Activated gamma-delta T cell (primary cell): Measurements from ENCODE around the gene PDGFD.

Experiments
- DNase-seq: peaks from one replicate; lab custom pipeline; 2025; lab: John Stamatoyannopoulos, UW

The PDGFD gene

DNA sequence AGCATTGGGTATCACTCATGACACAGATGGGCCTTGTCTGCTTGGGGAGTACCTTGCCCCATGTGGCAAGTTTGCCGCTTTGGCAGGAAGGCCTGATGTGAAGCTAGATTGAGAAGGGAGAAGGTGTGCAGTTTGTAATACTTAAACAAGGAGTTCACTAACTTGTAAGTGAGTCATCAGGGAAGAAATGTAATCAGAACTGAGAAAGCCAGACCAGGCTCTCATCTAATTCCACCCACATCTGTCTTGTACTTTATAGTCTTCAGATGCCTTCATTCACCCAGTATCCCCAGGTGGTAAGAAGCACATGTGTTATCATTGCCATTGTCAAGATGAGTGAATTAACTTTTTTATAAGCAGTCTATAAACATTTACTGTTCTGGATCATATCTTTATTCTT lies 243.5 kb downstream of the PDGFD start:
- DNase-seq: no peak

DNA sequence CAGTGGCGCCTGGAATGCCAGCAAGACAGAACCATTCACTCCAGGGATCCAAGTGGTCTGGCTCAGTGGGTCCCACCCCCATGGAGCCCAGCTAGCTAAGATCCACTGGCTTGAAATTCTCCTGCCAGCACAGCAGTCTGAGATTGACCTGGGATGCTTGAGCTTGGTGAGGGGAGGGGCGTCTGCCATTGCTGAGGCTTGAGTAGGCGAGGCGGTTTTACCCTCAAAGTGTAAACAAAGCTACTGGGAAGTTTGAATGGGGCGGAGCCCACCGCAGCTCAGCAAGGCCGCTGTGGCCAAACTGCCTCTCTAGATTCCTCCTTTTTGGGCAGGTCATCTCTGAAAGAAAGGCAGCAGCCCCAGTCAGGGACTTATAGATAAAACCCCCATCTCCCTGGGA lies 253.2 kb downstream of the PDGFD start:
- no peak for DNase-seq

GRCh38 chr11:103907548-103908455 lies 256.1 kb downstream of the PDGFD start:
- no peak for DNase-seq

DNA sequence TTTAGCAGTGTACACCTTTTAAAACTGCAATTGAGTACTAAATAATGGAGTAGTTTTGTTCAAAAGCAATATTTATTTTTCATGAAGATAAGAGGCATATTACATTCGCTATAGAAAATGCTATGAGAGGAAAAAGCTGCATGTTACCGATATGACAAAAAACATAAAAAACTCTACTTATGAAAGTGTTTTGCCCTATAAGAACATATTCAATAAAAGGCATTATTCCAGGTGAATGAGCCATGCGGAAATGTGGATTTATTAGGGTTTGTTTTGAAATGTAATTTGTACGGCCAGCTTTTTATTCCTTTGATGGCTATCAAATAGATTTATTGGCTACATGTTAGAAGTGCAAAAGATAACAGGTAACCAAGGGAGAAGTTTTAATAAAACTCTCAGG lies 256.8 kb downstream of the PDGFD start:
- no peak for DNase-seq

DNA sequence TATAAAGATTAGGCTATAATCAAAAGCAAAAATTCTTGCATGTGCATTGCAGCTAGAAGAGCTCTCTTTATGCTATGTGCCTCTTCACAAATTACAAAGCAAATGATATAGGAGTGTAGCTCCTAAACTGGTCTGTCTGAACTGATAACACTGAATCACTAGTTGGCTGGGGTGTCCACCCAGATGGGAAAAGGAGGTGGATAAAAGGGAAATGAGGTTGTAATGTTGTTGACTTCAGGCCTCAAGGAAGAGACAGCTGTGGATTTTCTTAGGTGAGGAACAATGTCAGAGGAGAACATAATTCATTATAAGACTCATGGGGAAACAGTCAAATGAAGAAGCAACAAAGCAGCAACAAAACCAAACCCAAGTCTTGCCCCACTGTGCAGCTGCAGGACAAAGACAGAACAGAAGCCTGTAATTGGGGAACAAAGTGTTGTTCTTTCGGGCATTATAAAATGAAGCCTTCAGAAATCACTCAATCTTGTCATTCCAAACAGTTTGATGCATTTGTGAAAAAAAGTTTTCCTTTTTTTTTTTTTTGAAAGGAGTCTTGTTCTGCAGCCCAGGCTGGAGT lies 257.6 kb downstream of the PDGFD start:
- DNase-seq: no peak

DNA sequence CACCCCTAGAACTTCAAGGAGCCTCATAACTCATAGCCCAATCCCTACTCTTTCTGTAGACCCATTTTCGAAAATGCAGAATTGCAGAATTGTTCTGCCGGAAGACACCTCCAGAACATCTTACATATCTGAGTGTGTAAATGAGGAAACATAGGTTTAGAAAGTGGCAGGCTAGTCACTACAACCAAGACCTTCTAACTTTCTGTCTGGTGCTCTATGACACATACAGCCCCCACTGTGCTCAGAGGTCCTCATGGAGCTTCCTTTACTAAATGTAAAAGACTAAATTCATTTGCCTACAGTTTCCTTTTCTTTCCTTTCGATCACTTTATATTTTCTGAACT lies 259.7 kb downstream of the PDGFD start:
- DNase-seq: no peak

DNA sequence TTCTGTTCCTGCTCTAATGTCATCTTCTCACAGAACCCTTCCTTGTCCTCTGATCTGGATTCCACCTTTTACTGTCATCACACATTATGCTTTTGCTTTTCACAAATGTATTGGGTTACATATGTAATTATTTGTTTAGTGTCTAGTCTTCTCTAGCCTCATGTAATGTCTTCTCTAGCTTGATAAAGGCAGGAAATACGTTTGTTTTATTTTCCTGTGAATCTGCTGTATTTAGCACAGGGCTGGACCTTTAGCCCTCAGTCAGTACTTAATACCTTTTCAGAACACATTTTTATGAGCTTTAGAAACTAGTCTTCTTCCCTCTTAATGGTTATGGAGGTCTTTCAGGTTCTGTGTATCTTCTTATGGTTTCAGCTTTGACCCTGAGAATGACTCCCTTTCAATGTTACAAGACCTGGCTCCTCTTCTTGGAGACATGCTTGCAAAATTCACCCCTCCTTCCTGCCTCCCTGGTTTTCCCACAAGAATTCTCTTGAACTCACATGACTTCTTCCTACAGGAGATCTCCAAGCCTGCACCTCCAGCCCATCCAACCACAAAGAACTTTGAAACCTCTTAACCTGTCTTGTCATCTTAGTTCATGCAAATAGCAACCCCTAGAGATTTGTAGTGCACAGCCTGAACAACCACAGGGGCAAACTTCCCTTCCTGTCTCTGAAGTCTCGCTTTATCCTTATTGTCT lies 260.2 kb downstream of the PDGFD start:
- DNase-seq: no peak

DNA sequence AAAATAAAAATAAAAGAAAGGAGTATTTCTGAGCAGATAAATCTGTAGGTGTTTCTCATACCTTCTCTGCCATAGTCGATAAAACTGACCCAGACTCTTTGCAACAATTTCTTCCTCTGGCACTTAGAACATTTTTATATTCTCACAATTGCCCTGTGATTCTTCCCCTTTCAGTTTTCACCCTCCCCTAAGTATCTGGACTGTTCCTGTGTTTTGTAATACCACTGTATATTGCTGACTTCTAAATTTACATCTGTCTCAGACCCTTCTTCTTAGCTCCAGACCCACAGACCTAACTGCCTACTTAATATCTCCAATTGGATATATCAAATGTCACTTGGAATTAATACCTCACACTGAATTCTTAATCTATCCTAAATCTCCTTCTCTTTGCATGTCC lies 261.0 kb downstream of the PDGFD start:
- no peak for DNase-seq

DNA sequence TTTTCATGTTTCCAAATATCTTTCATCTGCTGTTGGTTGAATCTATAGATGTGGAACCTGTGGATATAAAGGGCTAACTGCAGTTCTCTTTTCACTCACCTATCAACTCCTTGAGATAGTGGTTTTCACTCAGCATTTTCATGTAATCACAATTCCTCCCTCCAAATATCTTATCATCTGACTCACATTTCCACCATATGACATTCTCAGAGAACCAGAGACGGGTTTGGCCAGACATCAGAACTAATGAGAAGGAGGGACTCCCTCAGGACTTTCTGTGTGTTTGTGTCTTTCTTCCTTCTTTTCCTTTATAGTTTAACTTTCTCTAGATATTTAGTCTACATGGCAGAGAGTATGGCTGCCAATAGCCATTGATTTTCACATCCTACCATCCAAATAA lies 262.3 kb downstream of the PDGFD start:
- DNase-seq: no peak

DNA sequence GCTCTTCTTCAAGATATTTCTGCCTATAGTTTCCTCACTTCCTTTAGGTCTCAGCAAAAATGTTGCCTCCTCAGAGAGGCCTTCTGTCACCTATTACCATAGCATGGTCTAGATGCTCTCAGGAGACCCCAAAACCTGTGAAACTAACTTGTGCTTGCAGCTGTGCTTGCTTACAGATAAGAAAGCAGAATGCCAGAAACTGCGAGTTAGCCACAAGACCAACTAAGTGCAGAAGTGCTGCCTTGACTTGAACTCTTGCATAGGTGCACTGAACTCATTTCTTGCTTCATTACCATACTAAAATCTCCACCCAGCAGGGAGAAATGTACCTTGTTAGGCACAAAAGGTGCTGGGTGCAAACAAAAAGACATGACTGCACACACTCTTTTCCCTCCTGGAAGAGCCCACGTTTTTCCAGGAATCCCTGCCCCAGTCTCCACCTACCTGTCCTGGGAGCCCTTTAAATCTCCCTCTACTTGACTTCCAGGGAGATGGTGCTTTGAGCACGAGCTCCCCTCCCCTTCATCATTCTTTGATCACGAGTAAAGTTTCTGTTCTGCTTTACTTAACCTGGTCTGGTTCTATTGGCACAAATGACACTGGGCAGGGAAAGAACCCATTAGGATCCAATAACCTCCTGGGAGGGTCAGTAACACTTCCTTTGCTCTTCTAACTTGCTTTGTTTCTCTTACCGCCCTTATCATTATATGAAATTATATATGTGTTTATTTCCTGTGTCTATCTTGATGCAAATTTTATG lies 265.2 kb downstream of the PDGFD start:
- DNase-seq: no peak

GRCh38 chr11:103898065-103898464 lies 265.9 kb downstream of the PDGFD start:
- DNase-seq: no peak

DNA sequence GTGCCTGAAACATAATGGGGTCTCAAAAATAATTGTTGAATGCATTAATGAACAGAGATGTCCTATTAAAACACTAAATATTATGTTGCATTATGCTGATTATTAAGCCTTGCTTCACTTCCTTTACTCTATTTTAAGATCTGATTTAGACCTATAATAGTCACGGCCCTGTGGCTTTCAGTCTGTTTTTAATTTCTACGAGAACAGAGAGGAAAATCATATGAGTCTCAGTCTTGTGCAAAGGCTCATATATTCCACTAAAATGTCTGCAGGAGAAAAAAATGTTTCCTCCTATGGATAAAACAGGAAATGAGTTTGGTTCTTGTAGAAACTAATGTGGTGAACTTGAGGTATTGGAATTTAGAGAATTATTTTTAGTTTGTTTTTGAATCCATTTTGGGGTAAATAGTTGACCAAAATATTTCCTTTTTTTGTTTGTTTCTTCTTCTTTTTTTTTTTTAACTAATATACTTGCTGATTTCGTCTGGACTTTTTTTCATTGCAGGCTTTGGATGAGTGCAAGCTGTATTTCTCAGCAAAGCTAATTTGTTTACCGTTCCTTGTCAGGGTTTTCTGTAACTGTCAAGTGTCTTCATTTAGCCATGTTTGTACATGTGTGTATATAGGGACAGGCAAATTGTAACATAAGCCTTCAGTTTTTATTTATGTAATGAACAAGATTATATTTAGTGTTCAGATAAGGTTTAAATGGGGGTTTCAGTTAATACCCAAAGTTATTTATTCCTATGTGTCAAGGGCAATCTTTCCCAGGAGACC lies 266.6 kb downstream of the PDGFD start:
- DNase-seq: no peak

- no peak for DNase-seq
Measured at GRCh38 chr11:103895106-103895505, 268.8 kb downstream of the PDGFD start.

- DNase-seq: no peak
Measured at GRCh38 chr11:103894673-103895072, 269.3 kb downstream of the PDGFD start.

DNA sequence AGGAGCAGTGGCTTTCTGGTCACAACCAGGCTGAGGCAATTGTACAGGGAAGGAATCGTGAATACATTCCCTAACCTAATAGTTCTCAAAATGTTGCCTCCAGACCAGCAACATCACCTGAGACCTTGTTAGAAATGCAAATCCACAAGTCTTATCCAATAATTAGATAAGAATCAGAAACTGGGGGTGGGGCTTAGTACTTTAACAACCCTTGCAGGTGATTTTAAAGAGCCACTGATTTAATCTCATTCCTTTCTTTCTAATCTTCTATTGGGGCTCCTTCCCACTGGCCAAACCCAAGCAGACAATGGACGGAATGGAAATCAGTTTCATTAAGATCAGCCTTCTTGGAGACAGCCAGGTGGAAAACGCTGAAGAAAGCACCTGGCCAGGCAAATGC lies 269.9 kb downstream of the PDGFD start:
- DNase-seq: no peak

- DNase-seq: no peak
Measured at GRCh38 chr11:103893371-103893770, 270.6 kb downstream of the PDGFD start.

DNA sequence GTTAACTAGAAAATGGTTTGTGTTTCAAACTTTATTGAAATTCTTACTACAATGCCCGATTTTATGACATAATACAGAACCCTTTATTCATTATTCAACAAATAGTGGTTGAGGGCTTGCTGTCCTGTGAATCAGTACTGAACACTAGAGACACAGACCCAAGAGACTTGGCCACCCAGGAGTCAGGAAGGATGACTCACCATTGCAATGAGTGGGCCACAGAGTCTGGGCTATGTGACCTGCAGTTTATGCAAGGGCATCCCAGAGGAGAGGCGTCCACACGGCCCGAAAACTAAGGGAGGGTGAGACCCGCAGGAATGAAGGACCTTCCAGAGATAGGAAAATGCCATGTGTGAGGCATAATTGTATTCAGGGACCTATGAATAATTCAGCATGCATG lies 271.3 kb downstream of the PDGFD start:
- no peak for DNase-seq

GRCh38 chr11:103890654-103891053 lies 273.3 kb downstream of the PDGFD start:
- no peak for DNase-seq

DNA sequence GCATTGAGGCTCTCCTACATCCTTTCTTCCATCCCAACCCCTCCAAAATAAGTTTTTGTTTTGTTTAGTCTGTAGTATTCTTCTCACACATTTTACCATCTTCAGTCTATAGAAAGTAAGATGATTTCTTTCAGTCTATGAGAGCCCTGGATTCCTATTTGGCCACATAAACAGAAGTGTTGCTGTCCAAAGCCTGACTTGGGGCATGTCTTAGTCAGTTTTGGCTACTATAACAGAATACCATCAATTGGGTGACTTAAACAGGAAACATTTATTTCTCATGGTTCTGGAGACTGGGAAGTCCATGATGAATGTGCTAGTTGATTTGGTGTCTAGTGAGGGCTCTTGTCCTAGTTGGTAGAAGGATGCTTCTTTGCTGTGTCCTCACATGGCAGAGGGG lies 274.3 kb downstream of the PDGFD start:
- DNase-seq: no peak

DNA sequence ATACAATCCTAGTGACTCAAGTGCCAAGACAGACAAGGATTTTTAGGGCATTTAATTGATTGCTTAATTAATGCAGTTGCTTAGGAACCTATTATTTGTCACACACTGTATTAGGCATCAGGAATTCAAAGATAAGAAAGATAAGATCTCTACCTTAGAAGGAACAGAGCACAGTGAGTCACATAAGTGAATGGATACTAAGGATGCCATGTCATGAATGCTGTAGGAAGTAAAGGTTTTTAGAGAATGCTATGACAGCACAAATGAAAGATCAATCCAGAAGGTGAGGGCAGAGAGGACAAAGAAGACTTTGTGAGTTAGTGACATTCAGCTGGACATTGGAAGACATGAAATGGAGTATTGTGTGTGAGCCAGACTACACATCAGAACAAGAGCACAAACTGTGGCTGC lies 275.4 kb downstream of the PDGFD start:
- no peak for DNase-seq

DNA sequence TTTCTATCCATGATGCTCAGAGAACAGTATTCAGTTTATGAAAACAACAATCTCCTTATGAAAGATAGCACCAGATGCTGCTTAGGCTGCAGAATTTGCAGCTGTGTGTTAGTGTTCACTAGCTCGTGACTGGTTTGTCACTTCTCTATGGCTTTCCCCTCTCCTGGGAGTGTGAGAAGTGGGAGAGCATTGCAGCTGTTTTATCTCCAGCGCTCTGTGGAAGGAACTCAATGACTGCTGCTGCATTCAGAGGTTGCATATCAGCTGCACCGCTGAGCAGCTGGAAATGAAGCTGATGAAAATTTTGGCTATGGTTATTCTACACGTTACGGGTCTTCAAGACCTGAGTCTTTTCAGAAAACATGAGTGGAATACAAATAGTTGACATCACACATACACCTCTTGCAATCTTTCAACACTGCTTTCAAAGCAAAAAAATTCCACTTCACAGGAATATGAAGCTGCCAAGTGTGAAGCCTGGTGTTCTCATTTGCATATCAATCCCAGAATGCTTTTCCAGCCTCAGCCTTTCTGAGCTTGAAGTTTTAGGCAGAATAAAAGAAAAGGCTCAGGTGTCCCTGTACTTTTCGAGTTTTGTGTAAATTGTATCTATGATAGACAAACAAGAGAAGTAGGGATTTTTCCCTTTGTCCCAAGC lies 276.8 kb downstream of the PDGFD start:
- DNase-seq: no peak
